SHP77 treated with DMSO at 0.1 percent for 48 hours (cell line): Measurements from ENCODE around the gene SEPTIN5.
"Not testable (repeated sequence)": the region's sequence is repeated elsewhere in the genome, so short reads cannot be mapped to it uniquely, and the experiment has no call there.

Source experiments
- DNase-seq: peaks from one replicate; lab custom pipeline; 2025; lab: John Stamatoyannopoulos, UW

SEPTIN5 gene

GRCh38 chr22:19680911-19681862 is 33.1 kb upstream of the SEPTIN5 start:
- no peak for DNase-seq

- no peak for DNase-seq
Measured at GRCh38 chr22:19681863-19682245, 32.4 kb upstream of the SEPTIN5 start.

DNA sequence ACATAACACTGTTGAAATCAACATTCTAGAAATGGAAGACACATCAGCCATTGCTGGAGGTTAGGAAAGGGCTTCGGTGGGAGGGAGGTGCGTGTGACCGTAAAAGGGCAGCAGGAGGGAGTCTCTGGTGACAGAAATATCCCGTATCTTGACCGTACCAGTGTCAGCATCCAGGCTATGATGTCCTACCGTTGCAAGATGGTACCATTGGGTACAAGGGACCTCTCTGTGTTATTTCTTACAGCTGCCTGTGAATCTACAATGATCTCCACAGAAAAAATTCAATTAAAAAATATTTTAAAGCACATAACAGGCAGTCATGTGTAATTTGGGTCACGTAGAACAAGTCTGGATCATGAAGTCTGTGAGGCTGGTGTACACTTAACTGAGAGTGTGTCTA is 27.4 kb upstream of the SEPTIN5 start:
- no peak for DNase-seq

DNA sequence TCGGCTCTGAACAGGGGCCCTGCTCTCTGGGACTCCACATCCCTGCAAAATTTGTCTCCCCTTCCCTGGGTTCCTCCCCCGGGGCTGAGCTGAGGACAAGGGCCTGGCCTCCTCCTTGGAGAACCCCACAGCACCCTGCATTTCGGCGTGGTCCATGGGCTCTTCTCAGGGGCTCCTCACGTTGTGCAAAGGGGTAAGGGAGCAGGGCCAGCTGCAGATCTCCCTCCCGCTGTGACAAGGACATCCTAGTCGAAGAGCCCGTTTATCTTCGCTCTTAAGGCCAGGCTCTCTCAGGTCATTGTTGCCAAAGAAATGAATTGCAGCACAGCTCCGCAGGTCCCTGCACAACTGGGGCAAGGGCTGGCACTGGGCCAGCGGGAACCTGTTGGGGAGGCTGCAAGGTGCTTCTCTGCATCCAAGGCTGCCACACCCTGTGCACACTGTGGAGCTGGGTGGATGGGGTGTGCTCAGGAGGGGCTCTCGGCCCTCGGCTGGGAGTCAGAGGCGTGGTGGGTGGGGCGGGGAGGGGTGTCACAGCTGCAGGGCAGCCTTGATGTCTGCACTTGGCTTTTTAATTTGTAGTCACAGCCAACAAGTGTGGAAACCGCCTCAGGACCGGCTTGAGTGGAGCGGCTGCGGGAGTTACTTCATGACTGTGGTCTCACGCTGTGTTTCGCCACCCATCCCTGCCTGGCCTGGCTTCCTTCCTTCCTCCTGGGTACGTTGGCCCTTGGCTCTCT is 26.6 kb upstream of the SEPTIN5 start:
- DNase-seq: no peak

GRCh38 chr22:19688301-19689290 is 25.7 kb upstream of the SEPTIN5 start:
- DNase-seq: no peak

DNA sequence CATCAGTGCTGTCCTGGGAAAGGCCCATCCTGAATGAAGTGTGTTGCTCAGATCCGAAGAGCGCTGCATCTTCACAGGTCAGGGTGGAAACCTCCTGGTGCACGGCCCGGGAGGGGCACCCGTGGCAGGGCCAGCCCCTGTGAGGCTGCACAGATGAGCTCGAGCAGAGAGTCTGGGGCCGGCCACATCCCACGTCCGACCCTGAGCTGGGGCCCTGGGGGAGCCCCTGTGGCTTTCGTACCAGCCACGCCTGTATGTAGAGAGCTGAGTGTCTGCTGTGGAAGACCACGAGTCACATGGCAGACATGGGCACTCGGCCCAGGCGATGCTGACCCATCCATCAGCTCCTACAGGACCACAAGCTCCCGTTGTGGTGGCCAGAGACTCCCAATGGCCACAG is 24.9 kb upstream of the SEPTIN5 start:
- no peak for DNase-seq

GRCh38 chr22:19691007-19691720 is 23.1 kb upstream of the SEPTIN5 start:
- DNase-seq: no peak

DNA sequence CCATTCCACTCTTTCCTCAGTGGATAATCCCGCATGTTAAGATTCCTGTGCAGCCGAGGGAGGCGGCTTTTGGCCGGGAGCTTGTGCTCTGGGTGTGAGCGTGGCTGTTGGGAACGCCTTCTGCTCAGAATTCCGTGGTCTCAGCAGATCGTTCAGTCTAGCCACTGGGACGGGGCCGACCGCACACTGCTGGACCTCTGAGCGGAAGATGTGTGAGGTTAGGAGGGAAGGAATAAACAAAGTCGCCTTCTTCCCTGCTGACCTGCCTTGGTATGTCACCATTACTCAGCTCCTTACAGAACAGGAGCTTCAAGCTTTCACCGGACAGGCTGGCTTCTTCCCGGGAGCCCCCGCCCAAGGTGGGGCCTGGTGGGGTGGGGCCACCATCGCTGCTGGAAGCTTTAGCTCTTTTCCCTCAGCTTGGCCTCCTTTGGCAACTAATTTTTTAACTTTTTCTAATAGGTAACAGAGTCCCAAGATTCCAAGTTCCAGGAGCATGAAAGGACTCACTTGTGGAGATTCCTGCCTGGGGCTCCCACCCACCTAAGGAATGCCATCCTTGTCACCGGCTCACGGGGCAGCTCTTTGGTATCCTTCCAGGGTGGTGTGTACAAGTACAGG is 22.5 kb upstream of the SEPTIN5 start:
- DNase-seq: no peak

DNA sequence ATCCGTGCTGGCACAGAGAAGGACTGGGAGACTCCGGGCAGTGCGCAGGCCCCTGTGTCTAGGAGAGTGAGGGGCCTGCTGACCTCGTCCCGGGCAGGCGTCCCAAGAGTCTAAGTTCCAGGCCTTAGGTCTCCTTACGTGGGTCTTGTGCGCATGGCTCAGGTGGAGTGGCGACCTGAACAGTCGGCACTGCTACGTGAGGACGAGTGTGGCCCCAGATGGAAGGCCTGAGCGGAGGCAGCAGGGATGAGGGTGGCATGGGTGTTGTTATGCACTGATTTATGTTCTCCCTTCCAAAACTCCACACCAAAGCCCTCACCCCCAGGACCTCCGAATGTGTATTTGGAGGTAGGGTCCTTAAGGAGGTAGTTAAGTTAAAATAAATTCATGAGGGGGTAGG is 20.7 kb upstream of the SEPTIN5 start:
- DNase-seq: no peak

DNA sequence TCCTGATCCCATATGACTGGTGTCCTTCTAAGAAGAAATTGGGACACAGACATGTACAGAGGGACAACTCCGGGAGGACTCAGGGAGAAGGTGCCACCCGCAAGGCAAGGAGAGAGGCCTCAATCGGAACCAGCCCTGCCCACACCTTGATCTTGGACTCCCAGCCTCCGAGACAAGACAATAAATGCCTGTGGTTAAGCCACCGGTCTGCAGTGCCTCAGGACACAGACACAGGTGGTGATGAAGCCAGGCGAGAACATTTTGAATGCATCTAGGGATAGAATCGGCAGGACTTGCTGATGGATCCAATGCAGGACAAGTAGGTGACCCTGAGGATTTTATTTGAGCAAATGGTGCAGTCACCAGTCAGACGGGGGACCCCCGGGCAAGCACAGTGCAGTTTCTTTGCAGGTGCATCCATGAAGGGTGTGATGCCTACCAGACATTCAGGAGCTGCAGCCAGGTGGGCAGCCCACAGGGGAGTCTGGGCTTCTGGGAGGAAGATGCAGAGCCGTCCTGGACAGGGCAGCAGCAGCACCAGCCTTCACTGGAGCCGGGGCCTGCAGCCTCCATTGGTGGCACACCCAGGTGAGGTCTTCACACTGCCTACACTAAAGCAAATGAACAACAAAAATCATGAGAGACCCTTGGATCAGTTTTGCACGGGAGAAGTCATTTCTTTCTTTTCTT is 20.2 kb upstream of the SEPTIN5 start:
- no peak for DNase-seq

DNA sequence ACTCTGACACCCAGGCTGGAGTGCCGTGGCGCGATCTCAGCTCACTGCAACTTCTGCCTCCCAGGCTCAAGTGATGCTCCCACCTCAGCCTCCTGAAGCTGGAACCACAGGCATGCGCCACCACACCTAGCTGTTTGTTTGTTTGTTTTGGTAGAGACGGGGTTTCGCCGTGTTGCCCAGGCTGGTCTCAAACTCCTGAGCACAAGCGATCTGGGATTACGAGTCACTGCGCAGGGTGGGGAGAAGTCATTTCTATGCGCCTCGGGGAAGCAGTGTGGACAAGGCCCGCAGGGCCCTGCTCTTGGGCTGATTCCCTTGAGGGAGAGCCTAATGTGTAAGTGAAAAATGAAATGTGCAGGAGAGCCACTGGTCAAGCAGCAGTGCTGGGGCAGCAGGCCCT is 19.6 kb upstream of the SEPTIN5 start:
- no peak for DNase-seq

GRCh38 chr22:19696504-19697276 is 17.6 kb upstream of the SEPTIN5 start:
- DNase-seq: no peak

DNA sequence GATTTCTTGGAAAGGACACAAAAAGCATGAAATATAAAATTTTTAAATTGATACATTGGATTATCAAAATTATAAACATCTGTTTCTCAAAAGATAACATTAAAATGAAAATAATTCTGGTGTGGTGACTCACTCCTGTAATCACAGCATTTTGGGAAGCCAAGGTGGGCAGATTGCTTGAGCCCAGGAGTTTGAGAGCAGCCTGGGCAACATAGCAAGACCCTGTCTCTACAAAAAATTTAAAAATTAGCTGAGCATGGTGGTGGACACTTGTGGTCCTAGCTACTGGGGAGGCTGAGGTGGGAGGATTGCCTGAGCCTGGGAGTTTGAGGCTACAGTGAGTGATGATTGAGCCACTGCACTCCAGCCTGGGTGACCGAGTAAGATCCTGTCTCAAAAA is 16.4 kb upstream of the SEPTIN5 start:
- DNase-seq: not testable (repeated sequence)

GRCh38 chr22:19700790-19701419 is 13.4 kb upstream of the SEPTIN5 start:
- DNase-seq: no peak

GRCh38 chr22:19701420-19702145 is 12.7 kb upstream of the SEPTIN5 start:
- DNase-seq: no peak

DNA sequence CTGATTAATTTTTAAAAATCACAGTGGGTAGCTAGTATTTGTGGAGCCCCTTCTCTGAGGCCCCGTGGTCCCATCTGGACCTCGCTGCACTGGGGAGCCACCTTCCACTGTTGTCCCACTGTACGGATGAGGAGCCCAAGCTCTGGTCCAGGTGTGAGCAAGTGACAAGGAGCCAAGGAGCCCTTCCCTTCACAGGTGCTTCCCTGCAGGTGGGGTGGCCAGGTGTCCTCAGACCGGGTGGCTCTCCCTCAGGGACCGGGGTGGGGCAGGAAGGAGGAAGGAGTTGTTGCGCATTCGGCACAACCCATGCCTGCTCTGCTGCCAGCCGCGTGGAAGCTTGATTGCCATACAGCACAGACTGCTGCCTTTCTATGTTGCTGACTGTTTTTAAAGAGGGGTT is 10.4 kb upstream of the SEPTIN5 start:
- DNase-seq: no peak

- no peak for DNase-seq
Measured at GRCh38 chr22:19704355-19705015, 9.8 kb upstream of the SEPTIN5 start.
